HepG2 (cell line): ENCODE results near the gene PROKR1. TPM values are rescaled to one million over a fixed set of nuclear protein-coding genes. Genes with fewer than 3 reads are reported as not detected.
"Not testable (repeated sequence)": the region's sequence is repeated elsewhere in the genome, so short reads cannot be mapped to it uniquely, and the experiment has no call there.

Source experiments
- ATAC-seq: fragments of 200-7000 bp; cut with Tn5 transposase; 3 replicates; pipeline ENCODE4 v1.9.1; 2020; ENCODE audit warnings: mild to moderate bottlenecking, moderate library complexity
- BruUV-seq: library from RNA; stranded (reverse); fragments of 400-500 nt; replicated peaks from 2 replicates; lab custom pipeline; 2021; lab: Mats Ljungman, UMichigan
- CTCF ChIA-PET: fragments of 300-600 bp; formaldehyde crosslinking; extraction: SDS; loops from one replicate; lab custom pipeline; 2021; ENCODE audit warnings: low total read pairs, inconsistent platforms, low intra/inter-chr PET ratio; lab: Yijun Ruan, JAX
- POLR2A ChIA-PET: fragments of 350-600 bp; sonication (Branson Sonifier 250); formaldehyde crosslinking; loops from one replicate; lab custom pipeline; 2020; ENCODE audit warnings: antibody characterized with exemption, inconsistent platforms; lab: Yijun Ruan, JAX
- DNase-seq: peaks from one replicate; pipeline ENCODE4 v3.0.0-alpha.2; 2015; ENCODE audit warnings: low spot score
- FAIRE-seq: peaks from 3 replicates; lab custom pipeline; 2011; peaks lifted over from hg19 to GRCh38; lab: Jason Lieb, UNC
- H2AFZ ChIP-seq: one replicate; pipeline ENCODE4 v1.6.1; 2011; ENCODE audit warnings: low read length, inconsistent platforms
- H3K27ac ChIP-seq: fragments of 300-600 bp; 3 replicates; pipeline ENCODE4 v1.8.0; 2011; ENCODE audit warnings: mixed run types, mild to moderate bottlenecking, mixed read lengths, low read length, inconsistent platforms; ENCODE audit not compliant: insufficient read depth; ENCODE audit errors: extremely low read length
- H3K27me3 ChIP-seq, 2 experiments: fragments of 200-600 bp in 1 of 2; 2 replicates in 1 of 2; 3 replicates in 1 of 2; pipeline versions ENCODE4 v1.6.0 to v1.8.0; 2011; ENCODE audit warnings: low read length in 2 of 2, mild to moderate bottlenecking in 2 of 2, moderate library complexity in 2 of 2, inconsistent platforms in 1 of 2; ENCODE audit not compliant: insufficient read depth in 2 of 2, control insufficient read depth in 1 of 2
- H3K36me3 ChIP-seq, 2 experiments: fragments of 200-600 bp in 1 of 2; replicated peaks in 1 of 2; 2 replicates in 1 of 2; 3 replicates in 1 of 2; pipeline versions ENCODE4 v1.5.1 to v1.8.0; 2011; ENCODE audit warnings: low read length in 2 of 2, inconsistent platforms in 1 of 2; ENCODE audit not compliant: insufficient read depth in 2 of 2, control insufficient read depth in 1 of 2
- H3K4me1 ChIP-seq: 2 replicates; pipeline ENCODE4 v1.5.1; 2012; ENCODE audit warnings: low read length, inconsistent platforms; ENCODE audit not compliant: insufficient read depth
- H3K4me2 ChIP-seq: 2 replicates; pipeline ENCODE4 v1.6.0; 2011; ENCODE audit warnings: low read depth, low read length, inconsistent platforms
- H3K4me3 ChIP-seq, 3 experiments: fragments of 200-600 bp in 1 of 3; sonication (generic), shearing (Covaris generic) in 1 of 3; replicated peaks in 1 of 3; 2 replicates each; pipeline ENCODE4 v1.5.1; 2011 to 2016; ENCODE audit warnings: low read length in 3 of 3, inconsistent platforms in 2 of 3, low read depth in 2 of 3, mild to moderate bottlenecking in 2 of 3, control low read depth in 1 of 3, mixed read lengths in 1 of 3; ENCODE audit not compliant: insufficient read depth in 1 of 3
- H3K79me2 ChIP-seq: one replicate; pipeline ENCODE4 v1.6.1; 2011; ENCODE audit warnings: low read length, inconsistent platforms; ENCODE audit not compliant: insufficient read depth
- H3K9ac ChIP-seq: 2 replicates; pipeline ENCODE4 v1.6.0; 2011; ENCODE audit warnings: mild to moderate bottlenecking, low read depth, low read length, inconsistent platforms; ENCODE audit not compliant: insufficient read depth
- H3K9me3 ChIP-seq: 2 replicates; pipeline ENCODE4 v1.5.1; 2012; ENCODE audit warnings: mild to moderate bottlenecking, low read length
- H4K20me1 ChIP-seq: 2 replicates; pipeline ENCODE4 v1.6.0; 2011; ENCODE audit warnings: inconsistent platforms, mild to moderate bottlenecking, low read length, moderate library complexity; ENCODE audit not compliant: insufficient read depth
- AKAP8 ChIP-seq: sonication (generic); formaldehyde crosslinking; IDR thresholded peaks from 2 replicates; pipeline ENCODE4 v1.5.1; 2020; ENCODE audit warnings: mild to moderate bottlenecking, missing genetic modification reagents
- KLF13 ChIP-seq: sonication (generic); formaldehyde crosslinking; IDR thresholded peaks from 2 replicates; pipeline ENCODE4 v1.4.0; 2020; ENCODE audit warnings: mild to moderate bottlenecking, missing genetic modification reagents
- ZHX2 ChIP-seq, 2 experiments: sonication (generic) in 1 of 2; formaldehyde crosslinking in 1 of 2; IDR thresholded peaks; 2 replicates each; pipeline versions ENCODE4 v1.6.1 to v1.9.0; 2014 to 2022; ENCODE audit warnings: antibody characterized with exemption in 1 of 2, borderline replicate concordance in 1 of 2, inconsistent platforms in 1 of 2, low read depth in 1 of 2, missing genetic modification reagents in 1 of 2
- WGBS: methylation state at CpG from one replicate; pipeline ENCODE4 v1.1.6; 2017; ENCODE audit warnings: low lambda C conversion rate; 5-methylcytosine and 5-hydroxymethylcytosine counted together
- in situ Hi-C: cut with HindIII; loops from 2 replicates; pipeline ENCODE4 v1.10.0; 2017; ENCODE audit warnings: low pct_unique_long_range_greater_than_20kb; ENCODE audit not compliant: extremely low pct_ligation_motif_present
- intact Hi-C: fragments of 100-400 bp; cut with micrococcal nuclease; formaldehyde crosslinking; loops from one replicate; pipeline ENCODE4 v1.10.0; 2022; ENCODE audit not compliant: unreplicated experiment
- polyA plus RNA-seq, 8 experiments: library from polyadenylated mRNA; depleted of rRNA in 3 of 8; stranded (reverse) in 7 of 8; unstranded in 1 of 8; fragments of >200 nt; fragmentation: Illumina TruSeq in 4 of 8; extraction: Trizol in 4 of 8; gene quantifications; 2 replicates each; pipeline versions ENCODE4 v1.2.1 to v1.2.3, GENCODE V29; 2011 to 2016; ENCODE audit warnings: low read depth in 4 of 8, missing spikeins in 1 of 8, mixed read lengths in 1 of 8; ENCODE audit not compliant: insufficient read depth in 1 of 8
- total RNA-seq, 5 experiments: library from RNA; depleted of rRNA; stranded (reverse); fragments of >200 nt; fragmentation: Illumina TruSeq; extraction: Trizol; gene quantifications; 2 replicates each; pipeline ENCODE4 v1.2.3, GENCODE V29; 2016; ENCODE audit warnings: low read depth in 1 of 5
- TF ChIP-seq, protein P1 (sequence below): sonication (generic); formaldehyde crosslinking; IDR thresholded peaks from 2 replicates; pipeline ENCODE4 v1.4.0; 2020; ENCODE audit warnings: missing genetic modification reagents, borderline replicate concordance

The PROKR1 gene
- total and polyA plus RNA-seq, 2 of the 13 experiments (the other 11 are each of a cell fraction or from before 2014, with no cell fraction given) = not detected

GRCh38 chr2:68675470-68675869 is 32.1 kb downstream of the PROKR1 start:
- POLR2A ChIA-PET = no interaction called here
- ATAC-seq = no peak
- Histone ChIP-seq H3K9ac (no peak overlapping the region), H3K4me2 (no peak overlapping the region), H3K4me1 (no peaks in the 10 kb centered on the region), H2AFZ (no peak overlapping the region), H3K27me3 (peaks cover 0 to 2% of the 10 kb centered on the region in 2 experiments; a peak in 2 of 5 replicates), H3K9me3 (no peaks in the 10 kb centered on the region), H3K36me3 (no peaks in the 10 kb centered on the region), H3K79me2 (no peaks in the 10 kb centered on the region), H4K20me1 (no peaks in the 10 kb centered on the region), H3K4me3 (no peak overlapping the region), H3K27ac (no peak overlapping the region)
- no TSS peak for BruUV-seq
- intact Hi-C loops (no loop called here), in situ Hi-C loops (no loop called here)
- no peak for TF ChIP-seq AKAP8 (CRISPR knock-in tag)
- TF ChIP-seq KLF13 (CRISPR knock-in tag) = no peak
- no peak for TF ChIP-seq ZHX2 (IDR thresholded peaks at IDR 0.05; ENCODE audit: low read depth)
- no peak for TF ChIP-seq ZHX2 (CRISPR knock-in tag; IDR thresholded peaks at IDR 0.05; ENCODE audit: borderline replicate concordance)
- TF ChIP-seq, protein P1, sequence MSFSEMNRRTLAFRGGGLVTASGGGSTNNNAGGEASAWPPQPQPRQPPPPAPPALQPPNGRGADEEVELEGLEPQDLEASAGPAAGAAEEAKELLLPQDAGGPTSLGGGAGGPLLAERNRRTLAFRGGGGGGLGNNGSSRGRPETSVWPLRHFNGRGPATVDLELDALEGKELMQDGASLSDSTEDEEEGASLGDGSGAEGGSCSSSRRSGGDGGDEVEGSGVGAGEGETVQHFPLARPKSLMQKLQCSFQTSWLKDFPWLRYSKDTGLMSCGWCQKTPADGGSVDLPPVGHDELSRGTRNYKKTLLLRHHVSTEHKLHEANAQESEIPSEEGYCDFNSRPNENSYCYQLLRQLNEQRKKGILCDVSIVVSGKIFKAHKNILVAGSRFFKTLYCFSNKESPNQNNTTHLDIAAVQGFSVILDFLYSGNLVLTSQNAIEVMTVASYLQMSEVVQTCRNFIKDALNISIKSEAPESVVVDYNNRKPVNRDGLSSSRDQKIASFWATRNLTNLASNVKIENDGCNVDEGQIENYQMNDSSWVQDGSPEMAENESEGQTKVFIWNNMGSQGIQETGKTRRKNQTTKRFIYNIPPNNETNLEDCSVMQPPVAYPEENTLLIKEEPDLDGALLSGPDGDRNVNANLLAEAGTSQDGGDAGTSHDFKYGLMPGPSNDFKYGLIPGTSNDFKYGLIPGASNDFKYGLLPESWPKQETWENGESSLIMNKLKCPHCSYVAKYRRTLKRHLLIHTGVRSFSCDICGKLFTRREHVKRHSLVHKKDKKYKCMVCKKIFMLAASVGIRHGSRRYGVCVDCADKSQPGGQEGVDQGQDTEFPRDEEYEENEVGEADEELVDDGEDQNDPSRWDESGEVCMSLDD = no peak
- CTCF ChIA-PET = no interaction called here
- no peak for FAIRE-seq
- no peak for DNase-seq

- H3K36me3 ChIP-seq, H3K9me3 ChIP-seq, CTCF ChIA-PET, H3K27me3 ChIP-seq, BruUV-seq, in situ Hi-C loops, H3K79me2 ChIP-seq, DNase-seq, H2AFZ ChIP-seq, H3K4me2 ChIP-seq, ATAC-seq, H3K4me3 ChIP-seq, FAIRE-seq, H3K9ac ChIP-seq, H4K20me1 ChIP-seq, POLR2A ChIA-PET, H3K4me1 ChIP-seq, H3K27ac ChIP-seq, intact Hi-C loops: not testable (repeated sequence)
- WGBS = 0% methylated on average over 3 of the region's 3 CpGs
These were observed 34.5 kb downstream of the PROKR1 start for GRCh38 chr2:68677837-68678236.
